Measurements from ENCODE around the gene ZIM2. TPM values are rescaled to one million over a fixed set of nuclear protein-coding genes. Genes with fewer than 3 reads are reported as not detected.

The ZIM2 gene
- total RNA-seq, 1 experiment from 2014 or later = not detected

DNA sequence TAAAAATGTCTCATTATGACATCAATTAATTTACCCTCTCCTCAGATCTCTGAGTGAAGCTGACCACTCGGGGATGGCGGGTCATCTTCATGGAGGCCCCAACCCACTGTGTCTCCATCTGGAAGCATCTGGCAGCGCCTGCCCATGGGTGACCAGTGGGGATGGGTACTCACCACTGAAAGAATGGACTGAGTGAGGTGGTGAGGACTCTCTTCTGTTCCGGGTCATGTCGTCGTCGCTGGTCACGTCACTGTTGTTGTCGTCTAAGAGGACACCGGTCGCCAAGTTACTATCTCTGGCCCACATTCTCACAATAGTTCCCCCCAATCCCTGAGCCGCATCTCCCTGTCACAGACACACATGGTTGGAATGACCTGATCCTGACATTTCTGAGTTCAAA lies 17.1 kb downstream of the ZIM2 start (continued):
- TF ChIP-seq, protein P1, sequence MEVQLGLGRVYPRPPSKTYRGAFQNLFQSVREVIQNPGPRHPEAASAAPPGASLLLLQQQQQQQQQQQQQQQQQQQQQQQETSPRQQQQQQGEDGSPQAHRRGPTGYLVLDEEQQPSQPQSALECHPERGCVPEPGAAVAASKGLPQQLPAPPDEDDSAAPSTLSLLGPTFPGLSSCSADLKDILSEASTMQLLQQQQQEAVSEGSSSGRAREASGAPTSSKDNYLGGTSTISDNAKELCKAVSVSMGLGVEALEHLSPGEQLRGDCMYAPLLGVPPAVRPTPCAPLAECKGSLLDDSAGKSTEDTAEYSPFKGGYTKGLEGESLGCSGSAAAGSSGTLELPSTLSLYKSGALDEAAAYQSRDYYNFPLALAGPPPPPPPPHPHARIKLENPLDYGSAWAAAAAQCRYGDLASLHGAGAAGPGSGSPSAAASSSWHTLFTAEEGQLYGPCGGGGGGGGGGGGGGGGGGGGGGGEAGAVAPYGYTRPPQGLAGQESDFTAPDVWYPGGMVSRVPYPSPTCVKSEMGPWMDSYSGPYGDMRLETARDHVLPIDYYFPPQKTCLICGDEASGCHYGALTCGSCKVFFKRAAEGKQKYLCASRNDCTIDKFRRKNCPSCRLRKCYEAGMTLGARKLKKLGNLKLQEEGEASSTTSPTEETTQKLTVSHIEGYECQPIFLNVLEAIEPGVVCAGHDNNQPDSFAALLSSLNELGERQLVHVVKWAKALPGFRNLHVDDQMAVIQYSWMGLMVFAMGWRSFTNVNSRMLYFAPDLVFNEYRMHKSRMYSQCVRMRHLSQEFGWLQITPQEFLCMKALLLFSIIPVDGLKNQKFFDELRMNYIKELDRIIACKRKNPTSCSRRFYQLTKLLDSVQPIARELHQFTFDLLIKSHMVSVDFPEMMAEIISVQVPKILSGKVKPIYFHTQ (CRISPR knock-in tag; IDR thresholded peaks at IDR 0.05) = no peak
- TF ChIP-seq ATF1 (CRISPR knock-in tag; IDR thresholded peaks at IDR 0.05) (no peak), SMAD4 (CRISPR knock-in tag; IDR thresholded peaks at IDR 0.05) (no peak)

DNA sequence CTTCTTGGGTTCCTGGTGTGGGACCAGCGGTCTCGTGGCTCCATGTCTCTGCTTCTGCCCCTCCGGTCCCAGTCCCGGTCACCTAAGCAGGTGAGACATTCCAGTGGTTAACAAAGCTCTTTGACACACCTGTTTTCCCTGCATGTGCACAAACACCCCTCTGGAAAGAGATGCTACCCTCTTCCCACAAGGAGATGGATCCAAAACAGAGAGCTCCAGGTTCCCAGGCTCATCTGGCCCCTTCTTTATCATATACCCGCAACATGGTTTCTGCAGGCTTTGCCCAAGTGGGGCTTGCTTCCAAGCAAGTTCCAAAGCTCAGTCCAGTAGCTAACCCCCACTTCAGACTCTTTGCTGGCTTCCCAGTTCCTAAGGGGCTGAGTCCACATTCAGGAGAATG lies 17.8 kb downstream of the ZIM2 start:
- peaks cover 18% of the 10 kb centered on the region; the same call in 1 of the 2 replicates for H3K27me3 Mint-ChIP-seq (ENCODE audit: low read depth)
- peaks cover 92% of the 10 kb centered on the region for H3K36me3 Mint-ChIP-seq
- no peak overlapping the region for H3K4me3 Mint-ChIP-seq
- TF ChIP-seq, protein P2, sequence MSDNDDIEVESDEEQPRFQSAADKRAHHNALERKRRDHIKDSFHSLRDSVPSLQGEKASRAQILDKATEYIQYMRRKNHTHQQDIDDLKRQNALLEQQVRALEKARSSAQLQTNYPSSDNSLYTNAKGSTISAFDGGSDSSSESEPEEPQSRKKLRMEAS (CRISPR knock-in tag; IDR thresholded peaks at IDR 0.05) = no peak
- TF ChIP-seq, protein P3, sequence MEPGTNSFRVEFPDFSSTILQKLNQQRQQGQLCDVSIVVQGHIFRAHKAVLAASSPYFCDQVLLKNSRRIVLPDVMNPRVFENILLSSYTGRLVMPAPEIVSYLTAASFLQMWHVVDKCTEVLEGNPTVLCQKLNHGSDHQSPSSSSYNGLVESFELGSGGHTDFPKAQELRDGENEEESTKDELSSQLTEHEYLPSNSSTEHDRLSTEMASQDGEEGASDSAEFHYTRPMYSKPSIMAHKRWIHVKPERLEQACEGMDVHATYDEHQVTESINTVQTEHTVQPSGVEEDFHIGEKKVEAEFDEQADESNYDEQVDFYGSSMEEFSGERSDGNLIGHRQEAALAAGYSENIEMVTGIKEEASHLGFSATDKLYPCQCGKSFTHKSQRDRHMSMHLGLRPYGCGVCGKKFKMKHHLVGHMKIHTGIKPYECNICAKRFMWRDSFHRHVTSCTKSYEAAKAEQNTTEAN (CRISPR knock-in tag; IDR thresholded peaks at IDR 0.05) = no peak
- TF ChIP-seq JUN (CRISPR knock-in tag; IDR thresholded peaks at IDR 0.05) (no peak), ZNF121 (CRISPR knock-in tag; IDR thresholded peaks at IDR 0.05) (no peak), MYBL2 (CRISPR knock-in tag; IDR thresholded peaks at IDR 0.05) (no peak), ZNF671 (CRISPR knock-in tag; IDR thresholded peaks at IDR 0.05) (no peak), ATF1 (CRISPR knock-in tag; IDR thresholded peaks at IDR 0.05) (no peak), FOXP1 (CRISPR knock-in tag; IDR thresholded peaks at IDR 0.05; ENCODE audit: borderline replicate concordance) (no peak), NFE2L1 (CRISPR knock-in tag; IDR thresholded peaks at IDR 0.05) (no peak), ESRRA (CRISPR knock-in tag; IDR thresholded peaks at IDR 0.05; ENCODE audit: borderline replicate concordance) (no peak), TCF7 (CRISPR knock-in tag; IDR thresholded peaks at IDR 0.05; ENCODE audit: low read depth) (no peak), ZNF423 (CRISPR knock-in tag; IDR thresholded peaks at IDR 0.05) (no peak), MXD4 (CRISPR knock-in tag; IDR thresholded peaks at IDR 0.05; ENCODE audit: borderline replicate concordance) (no peak), TP53 (CRISPR knock-in tag; IDR thresholded peaks at IDR 0.05) (no peak), NR1H2 (CRISPR knock-in tag; IDR thresholded peaks at IDR 0.05) (no peak)
- TF ChIP-seq, protein P4, sequence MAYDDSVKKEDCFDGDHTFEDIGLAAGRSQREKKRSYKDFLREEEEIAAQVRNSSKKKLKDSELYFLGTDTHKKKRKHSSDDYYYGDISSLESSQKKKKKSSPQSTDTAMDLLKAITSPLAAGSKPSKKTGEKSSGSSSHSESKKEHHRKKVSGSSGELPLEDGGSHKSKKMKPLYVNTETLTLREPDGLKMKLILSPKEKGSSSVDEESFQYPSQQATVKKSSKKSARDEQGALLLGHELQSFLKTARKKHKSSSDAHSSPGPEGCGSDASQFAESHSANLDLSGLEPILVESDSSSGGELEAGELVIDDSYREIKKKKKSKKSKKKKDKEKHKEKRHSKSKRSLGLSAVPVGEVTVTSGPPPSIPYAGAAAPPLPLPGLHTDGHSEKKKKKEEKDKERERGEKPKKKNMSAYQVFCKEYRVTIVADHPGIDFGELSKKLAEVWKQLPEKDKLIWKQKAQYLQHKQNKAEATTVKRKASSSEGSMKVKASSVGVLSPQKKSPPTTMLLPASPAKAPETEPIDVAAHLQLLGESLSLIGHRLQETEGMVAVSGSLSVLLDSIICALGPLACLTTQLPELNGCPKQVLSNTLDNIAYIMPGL (CRISPR knock-in tag; IDR thresholded peaks at IDR 0.05) = no peak
- TF ChIP-seq, protein P5, sequence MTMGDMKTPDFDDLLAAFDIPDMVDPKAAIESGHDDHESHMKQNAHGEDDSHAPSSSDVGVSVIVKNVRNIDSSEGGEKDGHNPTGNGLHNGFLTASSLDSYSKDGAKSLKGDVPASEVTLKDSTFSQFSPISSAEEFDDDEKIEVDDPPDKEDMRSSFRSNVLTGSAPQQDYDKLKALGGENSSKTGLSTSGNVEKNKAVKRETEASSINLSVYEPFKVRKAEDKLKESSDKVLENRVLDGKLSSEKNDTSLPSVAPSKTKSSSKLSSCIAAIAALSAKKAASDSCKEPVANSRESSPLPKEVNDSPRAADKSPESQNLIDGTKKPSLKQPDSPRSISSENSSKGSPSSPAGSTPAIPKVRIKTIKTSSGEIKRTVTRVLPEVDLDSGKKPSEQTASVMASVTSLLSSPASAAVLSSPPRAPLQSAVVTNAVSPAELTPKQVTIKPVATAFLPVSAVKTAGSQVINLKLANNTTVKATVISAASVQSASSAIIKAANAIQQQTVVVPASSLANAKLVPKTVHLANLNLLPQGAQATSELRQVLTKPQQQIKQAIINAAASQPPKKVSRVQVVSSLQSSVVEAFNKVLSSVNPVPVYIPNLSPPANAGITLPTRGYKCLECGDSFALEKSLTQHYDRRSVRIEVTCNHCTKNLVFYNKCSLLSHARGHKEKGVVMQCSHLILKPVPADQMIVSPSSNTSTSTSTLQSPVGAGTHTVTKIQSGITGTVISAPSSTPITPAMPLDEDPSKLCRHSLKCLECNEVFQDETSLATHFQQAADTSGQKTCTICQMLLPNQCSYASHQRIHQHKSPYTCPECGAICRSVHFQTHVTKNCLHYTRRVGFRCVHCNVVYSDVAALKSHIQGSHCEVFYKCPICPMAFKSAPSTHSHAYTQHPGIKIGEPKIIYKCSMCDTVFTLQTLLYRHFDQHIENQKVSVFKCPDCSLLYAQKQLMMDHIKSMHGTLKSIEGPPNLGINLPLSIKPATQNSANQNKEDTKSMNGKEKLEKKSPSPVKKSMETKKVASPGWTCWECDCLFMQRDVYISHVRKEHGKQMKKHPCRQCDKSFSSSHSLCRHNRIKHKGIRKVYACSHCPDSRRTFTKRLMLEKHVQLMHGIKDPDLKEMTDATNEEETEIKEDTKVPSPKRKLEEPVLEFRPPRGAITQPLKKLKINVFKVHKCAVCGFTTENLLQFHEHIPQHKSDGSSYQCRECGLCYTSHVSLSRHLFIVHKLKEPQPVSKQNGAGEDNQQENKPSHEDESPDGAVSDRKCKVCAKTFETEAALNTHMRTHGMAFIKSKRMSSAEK (CRISPR knock-in tag; IDR thresholded peaks at IDR 0.05; ENCODE audit: borderline replicate concordance) = no peak
- TF ChIP-seq, protein P6, sequence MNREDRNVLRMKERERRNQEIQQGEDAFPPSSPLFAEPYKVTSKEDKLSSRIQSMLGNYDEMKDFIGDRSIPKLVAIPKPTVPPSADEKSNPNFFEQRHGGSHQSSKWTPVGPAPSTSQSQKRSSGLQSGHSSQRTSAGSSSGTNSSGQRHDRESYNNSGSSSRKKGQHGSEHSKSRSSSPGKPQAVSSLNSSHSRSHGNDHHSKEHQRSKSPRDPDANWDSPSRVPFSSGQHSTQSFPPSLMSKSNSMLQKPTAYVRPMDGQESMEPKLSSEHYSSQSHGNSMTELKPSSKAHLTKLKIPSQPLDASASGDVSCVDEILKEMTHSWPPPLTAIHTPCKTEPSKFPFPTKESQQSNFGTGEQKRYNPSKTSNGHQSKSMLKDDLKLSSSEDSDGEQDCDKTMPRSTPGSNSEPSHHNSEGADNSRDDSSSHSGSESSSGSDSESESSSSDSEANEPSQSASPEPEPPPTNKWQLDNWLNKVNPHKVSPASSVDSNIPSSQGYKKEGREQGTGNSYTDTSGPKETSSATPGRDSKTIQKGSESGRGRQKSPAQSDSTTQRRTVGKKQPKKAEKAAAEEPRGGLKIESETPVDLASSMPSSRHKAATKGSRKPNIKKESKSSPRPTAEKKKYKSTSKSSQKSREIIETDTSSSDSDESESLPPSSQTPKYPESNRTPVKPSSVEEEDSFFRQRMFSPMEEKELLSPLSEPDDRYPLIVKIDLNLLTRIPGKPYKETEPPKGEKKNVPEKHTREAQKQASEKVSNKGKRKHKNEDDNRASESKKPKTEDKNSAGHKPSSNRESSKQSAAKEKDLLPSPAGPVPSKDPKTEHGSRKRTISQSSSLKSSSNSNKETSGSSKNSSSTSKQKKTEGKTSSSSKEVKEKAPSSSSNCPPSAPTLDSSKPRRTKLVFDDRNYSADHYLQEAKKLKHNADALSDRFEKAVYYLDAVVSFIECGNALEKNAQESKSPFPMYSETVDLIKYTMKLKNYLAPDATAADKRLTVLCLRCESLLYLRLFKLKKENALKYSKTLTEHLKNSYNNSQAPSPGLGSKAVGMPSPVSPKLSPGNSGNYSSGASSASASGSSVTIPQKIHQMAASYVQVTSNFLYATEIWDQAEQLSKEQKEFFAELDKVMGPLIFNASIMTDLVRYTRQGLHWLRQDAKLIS (CRISPR knock-in tag; IDR thresholded peaks at IDR 0.05; ENCODE audit: borderline replicate concordance) = no peak
- TF ChIP-seq, protein P7, sequence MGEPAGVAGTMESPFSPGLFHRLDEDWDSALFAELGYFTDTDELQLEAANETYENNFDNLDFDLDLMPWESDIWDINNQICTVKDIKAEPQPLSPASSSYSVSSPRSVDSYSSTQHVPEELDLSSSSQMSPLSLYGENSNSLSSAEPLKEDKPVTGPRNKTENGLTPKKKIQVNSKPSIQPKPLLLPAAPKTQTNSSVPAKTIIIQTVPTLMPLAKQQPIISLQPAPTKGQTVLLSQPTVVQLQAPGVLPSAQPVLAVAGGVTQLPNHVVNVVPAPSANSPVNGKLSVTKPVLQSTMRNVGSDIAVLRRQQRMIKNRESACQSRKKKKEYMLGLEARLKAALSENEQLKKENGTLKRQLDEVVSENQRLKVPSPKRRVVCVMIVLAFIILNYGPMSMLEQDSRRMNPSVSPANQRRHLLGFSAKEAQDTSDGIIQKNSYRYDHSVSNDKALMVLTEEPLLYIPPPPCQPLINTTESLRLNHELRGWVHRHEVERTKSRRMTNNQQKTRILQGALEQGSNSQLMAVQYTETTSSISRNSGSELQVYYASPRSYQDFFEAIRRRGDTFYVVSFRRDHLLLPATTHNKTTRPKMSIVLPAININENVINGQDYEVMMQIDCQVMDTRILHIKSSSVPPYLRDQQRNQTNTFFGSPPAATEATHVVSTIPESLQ (CRISPR knock-in tag; IDR thresholded peaks at IDR 0.05) = no peak
- H3K4me1 Mint-ChIP-seq = no peaks in the 10 kb centered on the region
- peaks cover 94% of the 10 kb centered on the region for H3K9me3 Mint-ChIP-seq
- CTCF ChIA-PET = no interaction called here
- no peak overlapping the region for H3K27ac Mint-ChIP-seq
- POLR2A ChIA-PET = no interaction called here
- DNase-seq (ENCODE audit: low spot score) (no peak), ATAC-seq (no peak)
